Muscle layer of colon (tissue), 2 donors: ENCODE data around the gene LRMDA.
A peak's percentile ranks its signal among the peaks of the same experiment; 100 is the strongest.

Experiments used
- H3K27ac ChIP-seq: one replicate; pipeline ENCODE4 v1.7.0; 2013; ENCODE audit warnings: low read depth, mild to moderate bottlenecking, low read length, moderate library complexity
- H3K27me3 ChIP-seq, 2 donors: one replicate each; pipeline ENCODE4 v1.7.0; 2013; ENCODE audit warnings: low read length in 2 of 2, mild to moderate bottlenecking in 2 of 2; ENCODE audit not compliant: insufficient read depth in 2 of 2, control insufficient read depth in 1 of 2
- H3K36me3 ChIP-seq: one replicate; pipeline ENCODE4 v1.7.0; 2013; ENCODE audit warnings: mild to moderate bottlenecking, low read length; ENCODE audit not compliant: insufficient read depth
- H3K4me1 ChIP-seq: one replicate; pipeline ENCODE4 v1.7.0; 2013; ENCODE audit warnings: mild to moderate bottlenecking, low read length; ENCODE audit not compliant: insufficient read depth
- H3K4me3 ChIP-seq, 2 donors: one replicate each; pipeline ENCODE4 v1.7.0; 2013; ENCODE audit warnings: low read length in 2 of 2, low read depth in 1 of 2, mild to moderate bottlenecking in 1 of 2, moderate library complexity in 1 of 2
- H3K9ac ChIP-seq: one replicate; pipeline ENCODE4 v1.7.0; 2013; ENCODE audit warnings: low read length
- H3K9me3 ChIP-seq: one replicate; pipeline ENCODE4 v1.7.0; 2013; ENCODE audit warnings: mild to moderate bottlenecking, low read length
- donor health status: abdominal sarcoma.
- donor health status: Adenocarcinoma of cecum.

Gene LRMDA

GRCh38 chr10:76454506-76455140, 1023.2 kb downstream of the LRMDA start:
- H3K4me3 ChIP-seq, result no peak overlapping the region
- H3K9ac ChIP-seq, result no peak overlapping the region
- no peaks in the 10 kb centered on the region for H3K27me3 ChIP-seq
- no peak overlapping the region for H3K27ac ChIP-seq
- no peaks in the 10 kb centered on the region for H3K9me3 ChIP-seq
- H3K36me3 ChIP-seq, result no peaks in the 10 kb centered on the region
- H3K4me1 ChIP-seq, result peaks cover 24% of the 10 kb centered on the region

- no peaks in the 10 kb centered on the region for H3K27me3 ChIP-seq
- H3K4me3 ChIP-seq, result no peak overlapping the region
- no peak overlapping the region for H3K9ac ChIP-seq
- peaks cover 39% of the 10 kb centered on the region for H3K4me1 ChIP-seq
- no peaks in the 10 kb centered on the region for H3K9me3 ChIP-seq
- H3K27ac ChIP-seq, result no peak overlapping the region
- no peaks in the 10 kb centered on the region for H3K36me3 ChIP-seq
These were observed 1024.8 kb downstream of the LRMDA start for GRCh38 chr10:76456197-76456596.

- Histone ChIP-seq H3K4me3 (no peak overlapping the region), H3K9me3 (no peaks in the 10 kb centered on the region), H3K4me1 (peaks cover 45% of the 10 kb centered on the region), H3K9ac (no peak overlapping the region), H3K27ac (peak overlapping the region; percentile 86), H3K27me3 (no peaks in the 10 kb centered on the region), H3K36me3 (no peaks in the 10 kb centered on the region)
These were observed 1027.7 kb downstream of the LRMDA start for GRCh38 chr10:76459016-76459730.

GRCh38 chr10:76461024-76461423, 1029.6 kb downstream of the LRMDA start:
- H3K9me3 ChIP-seq, result no peaks in the 10 kb centered on the region
- no peaks in the 10 kb centered on the region for H3K27me3 ChIP-seq
- H3K9ac ChIP-seq, result no peak overlapping the region
- no peak overlapping the region for H3K4me3 ChIP-seq
- no peaks in the 10 kb centered on the region for H3K36me3 ChIP-seq
- H3K27ac ChIP-seq, result peak overlapping the region; percentile 6
- H3K4me1 ChIP-seq, result peaks cover 37% of the 10 kb centered on the region

- H3K4me1 ChIP-seq, result peaks cover 42% of the 10 kb centered on the region
- H3K9me3 ChIP-seq, result no peaks in the 10 kb centered on the region
- H3K27me3 ChIP-seq, result no peaks in the 10 kb centered on the region
- H3K27ac ChIP-seq, result no peak overlapping the region
- no peaks in the 10 kb centered on the region for H3K36me3 ChIP-seq
- no peak overlapping the region for H3K9ac ChIP-seq
- no peak overlapping the region for H3K4me3 ChIP-seq
These were observed 1031.7 kb downstream of the LRMDA start for GRCh38 chr10:76463111-76463510.

- no peak overlapping the region for H3K4me3 ChIP-seq
- H3K9ac ChIP-seq, result no peak overlapping the region
- H3K27me3 ChIP-seq, result no peaks in the 10 kb centered on the region
- no peaks in the 10 kb centered on the region for H3K36me3 ChIP-seq
- H3K9me3 ChIP-seq, result no peaks in the 10 kb centered on the region
- no peak overlapping the region for H3K27ac ChIP-seq
- H3K4me1 ChIP-seq, result peaks cover 12% of the 10 kb centered on the region
These were observed 1035.5 kb downstream of the LRMDA start for GRCh38 chr10:76466836-76467503.

- Histone ChIP-seq H3K27ac (no peak overlapping the region), H3K4me1 (peaks cover 12% of the 10 kb centered on the region), H3K9ac (no peak overlapping the region), H3K27me3 (no peaks in the 10 kb centered on the region), H3K4me3 (no peak overlapping the region), H3K9me3 (no peaks in the 10 kb centered on the region), H3K36me3 (no peaks in the 10 kb centered on the region)
These were observed 1038.3 kb downstream of the LRMDA start for GRCh38 chr10:76469675-76470074.

- Histone ChIP-seq H3K4me1 (peaks cover 14% of the 10 kb centered on the region), H3K27ac (no peak overlapping the region), H3K4me3 (no peak overlapping the region), H3K9me3 (no peaks in the 10 kb centered on the region), H3K27me3 (no peaks in the 10 kb centered on the region), H3K36me3 (no peaks in the 10 kb centered on the region), H3K9ac (no peak overlapping the region)
These were observed 1047.8 kb downstream of the LRMDA start for GRCh38 chr10:76479103-76479790.

- no peaks in the 10 kb centered on the region for H3K36me3 ChIP-seq
- no peak overlapping the region for H3K4me3 ChIP-seq
- H3K27me3 ChIP-seq, result no peaks in the 10 kb centered on the region
- no peaks in the 10 kb centered on the region for H3K9me3 ChIP-seq
- H3K4me1 ChIP-seq, result peaks cover 14% of the 10 kb centered on the region
- H3K27ac ChIP-seq, result no peak overlapping the region
- H3K9ac ChIP-seq, result no peak overlapping the region
These were observed 1049.8 kb downstream of the LRMDA start for GRCh38 chr10:76481178-76481577.

GRCh38 chr10:76487582-76487981, 1056.2 kb downstream of the LRMDA start:
- peaks cover 1% of the 10 kb centered on the region for H3K9me3 ChIP-seq
- H3K36me3 ChIP-seq, result no peaks in the 10 kb centered on the region
- no peak overlapping the region for H3K4me3 ChIP-seq
- H3K27me3 ChIP-seq, result no peaks in the 10 kb centered on the region
- no peak overlapping the region for H3K9ac ChIP-seq
- no peak overlapping the region for H3K27ac ChIP-seq
- no peaks in the 10 kb centered on the region for H3K4me1 ChIP-seq

GRCh38 chr10:76488602-76489001, 1057.2 kb downstream of the LRMDA start:
- Histone ChIP-seq H3K27me3 (no peaks in the 10 kb centered on the region), H3K9ac (no peak overlapping the region), H3K36me3 (no peaks in the 10 kb centered on the region), H3K9me3 (peaks cover 11% of the 10 kb centered on the region), H3K27ac (no peak overlapping the region), H3K4me3 (no peak overlapping the region), H3K4me1 (no peaks in the 10 kb centered on the region)
